HG03103 (cell line): ENCODE results near the gene ANKRD65.
"Not testable (repeated sequence)": the region's sequence is repeated elsewhere in the genome, so short reads cannot be mapped to it uniquely, and the experiment has no call there.

Experiments used
- ATAC-seq: cut with Tn5 transposase; IDR thresholded peaks from one replicate; pipeline ENCODE4 v1.9.1; 2021; ENCODE audit warnings: low read depth; ENCODE audit not compliant: unreplicated experiment

ANKRD65 gene

DNA sequence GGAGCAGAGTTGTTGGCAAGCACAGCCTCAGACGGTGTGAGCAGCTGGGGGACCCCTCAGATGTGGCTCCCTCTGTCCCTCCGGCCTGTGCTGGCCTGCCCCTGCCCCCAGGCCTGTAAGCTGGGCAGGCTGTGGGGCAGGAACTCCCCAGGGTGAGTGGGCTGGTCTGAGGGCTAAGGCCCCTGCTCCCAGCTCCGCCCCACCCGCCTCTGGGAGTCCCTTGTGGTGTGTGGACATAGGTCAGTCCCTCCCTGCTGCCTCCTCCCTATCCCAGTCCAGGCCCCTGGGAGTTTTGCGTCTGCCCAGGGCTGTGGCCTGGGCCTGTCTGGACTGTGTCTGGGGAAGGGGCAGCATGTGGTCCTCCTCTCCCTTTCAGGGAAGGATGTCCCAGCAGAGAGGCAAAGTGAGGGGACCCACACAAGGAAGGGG lies 10.8 kb upstream of the ANKRD65 start:
- ATAC-seq, result no peak

- ATAC-seq, result no peak
Observed at GRCh38 chr1:1430992-1431844, 10.1 kb upstream of the ANKRD65 start.

DNA sequence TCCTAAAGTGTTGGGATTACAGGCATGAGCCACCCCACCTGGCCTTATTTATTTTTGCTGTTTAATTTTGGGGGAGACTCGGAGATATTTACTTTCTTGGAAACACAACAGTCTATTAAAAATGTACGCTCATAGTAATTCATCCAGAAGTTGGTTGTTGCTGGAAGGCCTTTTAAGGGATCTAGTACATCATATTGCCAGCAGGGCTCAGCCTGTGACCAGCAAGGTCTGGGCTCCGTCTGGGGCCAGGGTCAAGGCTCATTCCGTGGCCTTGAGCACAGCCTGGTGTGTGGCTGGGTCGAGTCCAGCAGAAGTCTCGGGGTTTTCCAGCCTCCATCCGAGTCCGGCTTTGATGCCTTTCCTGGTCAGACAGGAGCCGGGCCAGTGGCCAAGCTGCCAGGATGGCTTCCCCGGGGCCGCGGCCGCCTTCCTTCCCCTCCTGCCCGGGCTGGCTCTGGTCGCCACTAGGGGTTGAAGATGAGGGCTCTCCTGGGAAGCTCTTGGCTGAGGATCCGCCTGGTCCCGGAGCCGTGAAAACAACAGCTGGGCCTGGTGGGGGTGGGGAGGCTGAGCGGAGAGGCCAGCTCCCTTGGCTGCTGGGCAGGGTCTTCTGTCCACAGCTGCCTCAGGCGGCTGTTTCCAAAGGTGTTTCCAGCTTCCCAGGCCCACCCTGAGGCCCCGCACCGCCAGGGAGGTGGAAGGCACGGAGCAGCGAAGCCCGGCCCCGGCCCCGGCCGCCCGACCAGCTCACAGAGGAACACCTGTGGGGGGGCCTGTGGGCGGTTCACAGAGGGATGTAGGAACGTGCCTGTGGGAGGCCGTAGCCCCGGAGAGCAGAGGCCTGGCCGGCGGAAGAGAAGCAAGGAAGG lies 9.3 kb upstream of the ANKRD65 start:
- ATAC-seq, result no peak

DNA sequence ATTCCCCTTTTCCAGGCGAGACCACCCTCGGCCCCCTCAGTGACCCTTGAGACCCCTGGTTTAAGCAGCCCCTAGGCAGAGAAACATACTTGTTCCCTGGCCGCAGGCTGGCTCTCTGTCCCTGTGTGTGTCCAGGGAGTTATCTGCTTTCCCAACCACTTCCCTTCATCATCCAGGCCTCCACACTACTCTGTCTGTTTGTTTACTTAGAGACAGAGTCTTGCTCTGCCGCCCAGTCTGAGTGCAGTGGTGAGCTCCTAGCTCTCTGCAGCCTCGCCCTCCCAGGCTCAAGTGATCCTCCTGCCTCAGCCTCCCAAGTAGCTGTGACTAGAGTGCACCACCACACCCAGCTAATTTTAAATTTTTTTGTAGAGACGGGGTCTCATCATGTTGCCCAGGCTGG lies 8.6 kb upstream of the ANKRD65 start:
- ATAC-seq, result no peak

DNA sequence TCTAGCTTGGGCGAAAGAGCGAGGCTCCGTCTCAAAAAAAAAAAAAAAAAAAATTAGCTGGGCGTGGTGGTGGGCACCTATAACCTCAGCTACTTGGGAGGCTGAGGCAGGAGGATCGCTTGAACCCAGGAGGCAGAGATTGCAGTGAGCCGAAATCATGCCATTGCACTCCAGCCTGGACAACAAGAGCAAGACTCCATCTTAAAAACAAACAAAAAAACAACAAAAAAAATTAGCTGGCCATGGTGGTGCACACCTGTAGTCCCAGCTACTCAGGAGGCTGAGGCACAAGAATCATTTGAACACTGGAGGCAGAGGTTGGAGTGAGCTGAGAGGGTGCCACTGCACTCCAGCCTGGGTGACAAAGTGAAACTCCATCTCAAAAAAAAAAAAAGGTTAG lies 7.9 kb upstream of the ANKRD65 start:
- not testable (repeated sequence) for ATAC-seq

- no peak for ATAC-seq
Observed at GRCh38 chr1:1428174-1428573, 7.1 kb upstream of the ANKRD65 start.

GRCh38 chr1:1427820-1428148 lies 6.7 kb upstream of the ANKRD65 start:
- ATAC-seq, result no peak

GRCh38 chr1:1427106-1427819 lies 6.2 kb upstream of the ANKRD65 start:
- no peak for ATAC-seq

- ATAC-seq, result no peak
Observed at GRCh38 chr1:1426496-1427105, 5.5 kb upstream of the ANKRD65 start.

DNA sequence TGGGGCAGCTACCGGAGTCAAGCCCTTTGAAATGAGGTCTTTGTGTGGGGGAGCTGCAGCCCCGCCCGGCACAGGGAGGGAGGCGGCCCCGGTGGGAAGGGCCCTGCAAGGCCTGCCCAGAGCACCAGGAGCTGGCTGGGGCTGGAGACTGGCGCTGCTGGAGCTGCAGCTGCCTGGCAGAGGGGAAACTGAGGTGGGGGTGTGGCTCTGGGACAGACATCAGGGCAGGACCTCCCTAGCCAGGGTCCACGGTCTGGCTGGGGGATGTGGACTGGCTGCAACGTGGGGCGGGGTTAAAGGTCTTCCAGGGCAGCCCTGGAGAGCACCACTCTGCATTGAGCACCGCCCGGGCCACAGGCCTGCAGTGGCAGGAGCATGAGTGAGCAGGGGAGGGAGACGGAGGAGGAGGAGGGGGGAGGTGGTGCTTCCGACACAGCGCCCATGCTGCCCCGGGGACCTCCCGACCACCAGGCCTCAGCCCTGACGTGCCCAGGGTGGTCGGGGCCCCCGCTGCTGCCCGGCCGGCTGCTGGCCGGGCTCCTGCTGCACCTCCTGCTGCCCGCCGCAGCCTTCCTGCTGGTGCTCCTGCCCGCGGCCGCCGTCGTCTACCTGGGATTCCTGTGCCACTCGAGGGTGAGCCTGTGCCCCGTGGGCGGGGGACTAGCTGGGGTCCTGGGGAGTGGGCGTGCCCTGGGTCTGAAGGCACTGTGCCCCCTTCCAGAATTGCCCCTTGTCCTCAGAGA lies 4.8 kb upstream of the ANKRD65 start:
- no peak for ATAC-seq

- ATAC-seq, result no peak
Observed at GRCh38 chr1:1425426-1425752, 4.3 kb upstream of the ANKRD65 start.

GRCh38 chr1:1424707-1425106 lies 3.6 kb upstream of the ANKRD65 start:
- ATAC-seq, result no peak

GRCh38 chr1:1423245-1423597 lies 2.1 kb upstream of the ANKRD65 start:
- no peak for ATAC-seq

- no peak for ATAC-seq
Observed at GRCh38 chr1:1422465-1423244, 1.6 kb upstream of the ANKRD65 start.

GRCh38 chr1:1421907-1422464 lies 910 bp upstream of the ANKRD65 start:
- ATAC-seq, result no peak

DNA sequence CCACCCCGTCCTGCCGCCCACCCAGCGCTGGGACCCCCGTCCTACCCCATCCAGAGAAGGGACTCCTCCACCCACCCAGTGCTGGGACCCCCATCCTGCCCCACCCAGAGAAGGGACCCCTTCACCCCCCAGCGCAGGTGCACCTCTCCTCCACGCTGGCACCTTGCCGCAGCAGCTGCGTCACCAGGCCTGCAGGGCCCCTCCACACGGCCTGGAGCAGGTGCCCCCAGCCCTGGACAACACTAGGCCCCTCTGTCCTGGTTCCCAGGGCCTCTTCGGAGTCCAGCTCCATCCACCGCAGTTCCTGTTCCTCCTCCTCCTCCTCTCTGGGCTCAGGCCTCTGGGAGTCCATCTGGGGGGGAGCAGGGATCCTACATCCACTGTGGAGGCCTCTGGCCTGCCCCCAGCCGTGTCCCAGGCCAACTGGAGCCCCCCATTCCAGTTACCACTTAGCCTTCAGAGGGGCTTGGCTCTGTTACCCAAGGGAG lies 378 bp downstream of the ANKRD65 start:
- no peak for ATAC-seq

- no peak for ATAC-seq
Observed at GRCh38 chr1:1419813-1420653, 1.0 kb downstream of the ANKRD65 start.

DNA sequence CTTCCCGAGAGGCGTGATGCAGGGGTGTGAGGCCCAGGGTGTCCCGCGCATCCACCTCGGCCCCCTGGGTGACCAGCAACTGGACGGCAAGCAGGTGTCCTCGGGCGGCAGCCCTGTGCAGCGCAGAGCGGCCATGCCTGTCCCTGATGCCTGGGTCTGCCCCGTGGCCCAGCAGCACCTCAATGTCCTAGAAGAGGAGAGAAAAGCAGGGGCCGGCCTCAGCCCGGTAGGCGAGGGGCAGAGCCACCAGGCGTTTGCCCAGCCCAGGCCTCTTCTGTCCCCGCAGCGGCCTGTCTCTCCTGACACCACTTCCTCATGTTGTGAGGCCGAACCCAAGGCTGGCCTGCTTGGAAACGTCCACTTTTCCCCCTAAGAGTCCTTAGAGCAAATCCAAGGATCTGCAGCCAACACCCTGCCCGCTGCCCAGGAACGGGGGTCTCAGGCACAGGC lies 1.7 kb downstream of the ANKRD65 start:
- no peak for ATAC-seq
